ENCODE data around the gene PPP1R12B.
"Not testable (repeated sequence)": the region's sequence is repeated elsewhere in the genome, so short reads cannot be mapped to it uniquely, and the experiment has no call there.

The PPP1R12B gene

DNA sequence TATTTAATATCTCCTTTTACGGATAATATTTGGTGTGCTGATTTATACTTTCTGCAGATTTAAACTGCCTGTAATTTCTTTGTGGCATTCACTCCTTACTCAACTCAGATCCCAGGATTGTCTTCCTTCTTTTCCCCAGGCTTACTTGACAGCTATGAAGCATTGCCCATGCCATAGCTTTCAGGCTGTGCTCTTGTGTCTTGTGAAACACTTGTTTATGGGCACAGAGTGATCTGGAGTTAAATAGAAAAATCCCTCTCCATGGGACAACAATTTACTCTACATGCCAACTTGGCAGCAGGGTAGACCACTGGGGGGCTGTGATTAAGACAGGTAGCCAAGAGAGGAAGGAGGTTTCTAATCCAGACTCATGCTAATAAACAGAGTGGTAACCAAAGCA, 57.4 kb downstream of the PPP1R12B start:
- DNase-seq: no peak

DNA sequence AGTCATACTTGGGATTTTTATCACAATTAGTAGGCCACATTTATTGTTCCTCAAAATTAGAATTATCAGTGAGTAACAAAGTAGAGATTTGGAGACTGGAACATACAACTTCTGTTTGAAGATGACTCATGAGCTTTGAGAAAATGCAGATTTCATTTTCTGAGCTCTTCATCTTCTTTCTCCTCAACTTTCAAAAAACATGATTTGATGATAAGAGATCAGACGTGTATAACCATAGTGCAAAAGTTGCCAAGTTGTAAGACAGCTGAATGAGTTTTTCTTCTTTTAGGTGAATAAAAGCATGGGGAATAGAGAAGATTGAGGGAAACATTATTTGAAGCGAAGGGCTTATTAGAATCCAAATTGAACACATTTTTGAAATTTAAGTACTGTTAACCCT, 58.4 kb downstream of the PPP1R12B start:
- DNase-seq: not testable (repeated sequence)

DNA sequence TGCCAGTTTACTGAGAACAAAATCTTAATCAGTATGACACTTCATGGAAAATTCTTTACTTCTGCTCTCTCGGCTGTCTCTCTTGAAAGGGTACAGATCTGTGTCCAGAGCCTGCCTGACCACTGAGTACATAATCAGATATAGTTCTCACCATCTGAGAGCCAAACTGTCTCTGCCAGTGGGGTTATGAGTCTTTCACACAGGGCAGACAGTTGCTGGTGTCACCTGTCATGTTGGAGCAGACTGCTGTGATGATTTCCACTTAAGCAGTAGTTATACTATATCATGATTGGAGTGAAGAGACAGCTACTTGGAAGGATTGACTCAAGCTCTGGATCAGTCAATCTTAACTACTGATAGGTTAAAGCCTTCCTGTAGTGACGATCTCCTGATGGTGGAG, 58.9 kb downstream of the PPP1R12B start:
- DNase-seq: not testable (repeated sequence)

DNA sequence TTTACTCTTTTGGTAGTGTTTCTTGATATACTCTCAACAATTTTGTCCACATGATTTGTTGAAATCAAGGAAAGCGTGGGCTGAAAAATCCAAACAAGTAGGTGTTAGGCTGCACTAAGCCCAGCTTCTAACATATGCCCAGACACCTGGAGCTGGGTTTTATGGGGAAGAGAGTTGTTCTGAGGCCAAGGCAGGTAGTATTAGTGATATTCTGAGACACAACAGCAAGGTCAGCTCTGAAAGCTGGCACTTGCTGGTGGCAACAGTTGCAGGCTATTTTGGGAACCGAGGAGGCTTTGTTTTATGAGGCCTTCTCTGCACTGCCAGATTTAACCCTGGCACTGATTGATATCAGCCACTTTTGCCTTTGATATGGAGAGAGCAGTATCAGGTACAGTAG, 61.8 kb downstream of the PPP1R12B start:
- DNase-seq: not testable (repeated sequence)

DNA sequence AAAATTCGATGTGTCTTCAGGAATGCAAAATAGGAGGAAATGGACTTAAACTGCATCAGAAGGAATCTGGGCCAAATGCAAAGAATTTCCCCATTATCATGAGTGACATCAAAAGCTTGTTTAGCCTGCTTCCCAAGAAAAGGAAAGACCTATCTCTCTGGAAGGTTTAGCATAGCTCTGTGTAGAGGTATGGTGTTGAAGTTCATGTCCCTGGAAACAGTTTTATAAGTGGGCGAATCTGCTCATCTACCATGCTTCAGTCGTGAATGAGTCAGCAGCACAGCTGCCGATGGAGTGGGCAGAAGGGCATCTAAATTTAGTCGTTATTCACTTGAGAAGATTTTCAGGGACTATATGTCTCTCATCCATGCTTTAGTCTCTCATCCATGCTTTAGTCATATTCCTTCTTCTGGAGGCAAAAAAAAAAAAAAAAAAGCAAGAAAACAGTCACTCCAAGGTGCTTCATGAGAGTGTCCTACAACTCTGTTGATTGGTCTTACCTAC, 62.4 kb downstream of the PPP1R12B start:
- DNase-seq: not testable (repeated sequence)

DNA sequence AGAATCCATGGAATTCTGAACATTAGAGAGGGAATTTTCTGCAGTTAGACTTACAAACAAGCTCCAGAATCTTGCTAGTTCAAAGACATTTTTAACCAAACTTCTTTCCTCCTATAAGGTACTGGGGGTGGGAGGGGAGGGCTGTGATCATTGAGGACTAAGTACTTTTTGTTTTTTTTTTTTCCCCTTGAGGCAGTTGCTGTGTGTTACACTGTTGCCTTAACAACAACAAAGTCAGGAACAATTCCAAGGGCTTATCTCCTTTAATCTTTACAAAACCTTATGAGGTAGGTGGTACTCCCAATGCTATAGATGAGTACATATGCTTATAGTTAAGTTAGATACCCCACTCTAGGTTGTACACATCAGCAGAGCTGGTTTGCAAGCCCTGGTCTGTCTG, 62.9 kb downstream of the PPP1R12B start:
- DNase-seq: no peak

DNA sequence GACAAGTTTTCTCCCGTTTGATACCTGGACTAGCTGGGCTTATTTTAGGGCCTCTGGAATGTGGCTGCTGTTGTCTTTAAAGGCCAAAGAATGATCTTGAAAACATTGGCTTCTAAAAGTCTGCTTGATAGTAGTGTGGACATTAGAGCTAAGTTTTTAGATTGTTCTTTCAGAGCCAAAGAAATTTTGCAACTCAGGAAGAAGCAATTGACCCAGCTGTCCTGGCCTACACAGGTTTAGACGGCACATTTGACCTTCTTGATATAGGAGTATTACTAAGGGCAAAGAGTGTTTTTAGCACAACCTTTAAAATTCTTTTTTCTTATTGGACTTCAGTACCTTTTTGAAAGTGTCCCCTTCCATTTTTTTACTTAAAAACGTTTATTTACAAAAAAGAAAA, 63.9 kb downstream of the PPP1R12B start:
- DNase-seq: not testable (repeated sequence)

DNA sequence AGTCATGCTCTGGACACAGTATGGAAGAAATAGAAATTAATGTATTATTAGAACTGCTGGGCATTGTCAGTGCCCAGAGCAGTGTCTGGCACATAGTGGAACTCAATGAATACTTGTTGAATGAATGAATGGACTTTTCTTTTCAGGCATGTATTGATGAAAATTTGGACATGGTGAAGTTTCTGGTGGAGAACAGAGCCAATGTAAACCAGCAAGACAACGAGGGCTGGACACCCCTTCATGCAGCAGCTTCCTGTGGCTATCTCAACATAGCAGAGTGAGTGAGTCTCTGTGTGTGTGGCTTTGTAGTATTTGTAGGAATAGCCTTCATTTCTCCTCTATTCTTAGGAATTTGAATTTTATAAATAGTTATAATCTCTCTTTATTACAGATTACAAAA, 68.1 kb downstream of the PPP1R12B start:
- no peak for DNase-seq

DNA sequence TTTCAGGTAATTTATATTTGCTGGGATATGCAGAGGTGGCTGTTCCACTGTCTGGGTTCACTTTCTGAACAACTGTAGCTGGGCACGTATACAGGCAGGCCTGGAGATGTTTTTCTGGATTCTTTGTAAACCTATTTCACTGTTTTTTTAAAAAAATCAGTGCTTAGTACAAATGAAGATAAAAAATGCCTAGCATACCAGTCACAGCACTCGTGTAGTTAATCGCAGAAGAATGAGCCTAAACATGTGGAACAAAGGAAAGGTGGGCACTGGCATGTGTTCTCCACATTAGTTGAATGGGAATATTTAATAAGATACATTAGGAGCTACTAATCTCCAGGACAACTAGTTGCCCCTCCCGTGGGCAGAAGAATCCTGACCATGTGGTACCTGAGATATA, 68.6 kb downstream of the PPP1R12B start:
- DNase-seq: not testable (repeated sequence)

DNA sequence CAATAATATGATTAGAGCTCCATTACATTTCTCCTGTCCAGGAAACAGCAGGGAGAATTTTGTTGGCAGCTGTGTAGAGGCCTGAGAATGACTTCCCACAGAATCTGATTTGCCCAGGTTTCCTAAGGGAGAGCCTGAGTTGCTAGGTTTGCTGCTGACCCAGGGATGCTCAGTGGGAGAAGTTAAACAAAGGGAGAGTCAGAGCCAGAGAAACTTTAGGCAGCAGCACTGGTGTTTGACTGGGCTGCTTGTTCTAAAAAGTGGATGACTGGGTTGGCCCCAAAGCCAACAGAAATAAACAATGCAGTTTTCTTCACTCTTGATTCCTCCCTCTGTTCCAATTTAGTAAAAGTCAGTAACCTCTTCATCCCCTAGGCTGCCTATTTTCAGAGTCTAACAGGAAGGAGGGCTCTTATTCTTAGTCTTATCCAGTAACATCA, 69.3 kb downstream of the PPP1R12B start:
- DNase-seq: not testable (repeated sequence)

DNA sequence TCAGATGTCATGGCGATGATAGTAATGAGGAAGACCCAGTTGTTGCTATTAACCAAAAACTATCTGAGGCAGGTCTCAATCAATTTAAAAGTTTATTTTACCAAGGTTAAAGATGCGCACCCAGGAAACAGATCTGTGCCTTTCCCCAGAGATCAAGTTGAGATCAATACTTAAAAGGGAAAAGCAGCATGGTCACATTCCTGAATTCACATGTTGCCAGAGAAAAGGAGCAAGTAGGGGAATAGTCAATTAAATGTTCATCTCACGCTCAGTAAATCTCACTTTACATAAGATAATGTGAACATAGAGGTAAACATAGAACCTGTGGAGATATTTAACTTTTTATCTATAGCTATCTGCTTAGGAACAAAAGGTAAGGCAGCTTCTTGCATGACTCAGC, 71.2 kb downstream of the PPP1R12B start:
- not testable (repeated sequence) for DNase-seq

DNA sequence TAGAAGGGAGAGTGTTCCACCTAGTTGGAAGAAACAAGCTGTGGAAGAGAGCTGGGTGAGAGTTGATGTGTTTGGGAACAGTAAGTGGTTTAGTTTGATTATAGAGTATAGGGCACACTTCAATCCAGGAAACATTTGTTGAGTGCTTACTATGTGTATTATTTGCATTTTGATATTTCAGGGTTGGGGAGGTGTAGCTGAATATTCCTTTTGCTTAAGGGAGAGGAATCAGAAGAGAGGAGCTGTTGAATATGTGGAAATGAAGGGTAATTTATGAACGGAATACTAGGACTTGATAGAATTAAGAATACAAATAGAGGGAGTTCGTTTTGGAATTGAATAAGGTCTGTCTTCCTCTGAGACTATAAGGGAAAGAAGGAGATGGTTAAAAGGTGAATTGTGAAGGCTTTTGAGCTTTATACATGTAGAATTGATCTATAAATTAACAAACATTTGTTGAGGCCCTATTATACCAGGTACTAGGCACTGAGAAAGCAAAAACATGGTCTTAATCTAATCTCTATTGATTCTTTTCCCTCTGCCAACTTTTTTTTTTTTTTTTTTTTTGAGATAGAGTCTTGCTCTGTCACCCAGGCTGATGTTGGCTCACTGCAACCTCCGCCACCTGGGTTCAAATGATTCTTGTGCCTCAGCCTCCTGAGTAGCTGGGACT, 72.1 kb downstream of the PPP1R12B start:
- not testable (repeated sequence) for DNase-seq

DNA sequence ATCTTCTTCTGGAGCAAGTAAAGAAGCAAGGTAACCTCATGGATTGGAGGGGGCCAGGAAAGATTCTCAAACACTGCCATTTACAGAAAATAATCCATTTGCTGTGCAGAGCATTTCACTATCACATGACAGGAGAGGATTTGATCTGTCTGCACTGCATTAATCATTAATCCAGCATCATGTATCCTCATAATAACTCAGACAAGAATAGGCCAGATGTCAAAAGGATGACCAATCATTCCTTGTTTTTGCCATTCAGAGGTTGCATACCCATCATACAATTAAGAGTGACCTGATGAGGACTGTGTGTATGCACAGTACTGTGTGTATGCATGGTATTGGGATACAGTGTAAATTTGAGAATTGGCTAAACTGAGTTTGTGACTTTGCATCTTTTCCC, 74.2 kb downstream of the PPP1R12B start:
- DNase-seq: not testable (repeated sequence)

DNA sequence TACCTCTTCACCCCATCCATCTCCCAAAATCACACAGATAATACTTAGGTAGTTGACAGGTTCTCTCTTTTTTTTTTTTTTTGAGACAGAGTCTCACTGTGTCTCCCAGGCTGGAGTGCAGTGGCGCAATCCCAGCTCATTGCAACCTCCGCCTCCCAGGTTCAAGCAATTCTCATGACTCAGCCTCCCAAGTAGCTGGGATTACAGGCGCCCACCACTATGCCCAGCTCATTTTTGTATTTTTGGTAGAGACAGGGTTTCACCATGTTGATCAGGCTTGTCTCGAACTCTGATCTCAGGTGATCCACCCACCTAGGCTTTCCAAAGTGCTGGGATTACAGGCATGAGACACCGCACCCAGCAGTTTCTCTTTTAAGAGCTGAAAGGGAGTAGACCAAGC, 75.8 kb downstream of the PPP1R12B start:
- not testable (repeated sequence) for DNase-seq

DNA sequence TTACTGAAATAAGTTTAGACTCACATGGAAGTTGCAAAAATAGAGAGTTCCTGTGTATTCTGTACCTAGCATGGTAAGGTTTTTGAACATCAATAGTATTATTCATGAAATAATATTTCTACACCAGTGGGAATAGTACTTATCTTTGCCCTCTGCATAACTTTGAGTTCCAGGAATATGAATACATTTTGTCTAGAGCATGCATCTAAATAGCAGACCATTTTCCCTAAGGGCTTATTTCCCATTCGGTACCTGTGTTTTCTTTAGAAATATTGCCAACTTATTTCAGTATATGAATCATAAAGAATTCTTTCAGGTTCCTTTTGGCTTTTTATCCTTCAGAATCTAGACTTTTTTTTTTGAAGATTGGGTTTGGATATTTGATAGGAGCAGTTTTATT, 81.6 kb downstream of the PPP1R12B start:
- not testable (repeated sequence) for DNase-seq

DNA sequence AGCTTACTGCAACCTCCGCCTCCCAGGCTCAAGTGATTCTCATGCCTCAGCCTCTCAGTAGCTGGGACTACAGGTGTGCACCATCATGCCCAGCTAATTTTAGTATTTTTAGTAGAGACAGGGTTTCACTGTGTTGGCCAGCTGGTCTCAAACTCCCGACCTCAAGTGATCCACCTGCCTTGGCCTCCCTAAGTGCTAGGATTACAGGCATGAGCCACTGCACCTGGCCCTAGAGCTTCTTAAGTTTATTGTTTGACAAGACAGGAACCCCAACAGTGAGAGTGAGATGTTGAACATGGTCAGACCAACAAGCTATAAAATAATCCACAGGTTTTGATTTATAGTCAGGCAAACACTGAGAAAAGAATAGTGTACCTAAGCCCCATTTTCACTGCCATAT, 83.8 kb downstream of the PPP1R12B start:
- DNase-seq: not testable (repeated sequence)

DNA sequence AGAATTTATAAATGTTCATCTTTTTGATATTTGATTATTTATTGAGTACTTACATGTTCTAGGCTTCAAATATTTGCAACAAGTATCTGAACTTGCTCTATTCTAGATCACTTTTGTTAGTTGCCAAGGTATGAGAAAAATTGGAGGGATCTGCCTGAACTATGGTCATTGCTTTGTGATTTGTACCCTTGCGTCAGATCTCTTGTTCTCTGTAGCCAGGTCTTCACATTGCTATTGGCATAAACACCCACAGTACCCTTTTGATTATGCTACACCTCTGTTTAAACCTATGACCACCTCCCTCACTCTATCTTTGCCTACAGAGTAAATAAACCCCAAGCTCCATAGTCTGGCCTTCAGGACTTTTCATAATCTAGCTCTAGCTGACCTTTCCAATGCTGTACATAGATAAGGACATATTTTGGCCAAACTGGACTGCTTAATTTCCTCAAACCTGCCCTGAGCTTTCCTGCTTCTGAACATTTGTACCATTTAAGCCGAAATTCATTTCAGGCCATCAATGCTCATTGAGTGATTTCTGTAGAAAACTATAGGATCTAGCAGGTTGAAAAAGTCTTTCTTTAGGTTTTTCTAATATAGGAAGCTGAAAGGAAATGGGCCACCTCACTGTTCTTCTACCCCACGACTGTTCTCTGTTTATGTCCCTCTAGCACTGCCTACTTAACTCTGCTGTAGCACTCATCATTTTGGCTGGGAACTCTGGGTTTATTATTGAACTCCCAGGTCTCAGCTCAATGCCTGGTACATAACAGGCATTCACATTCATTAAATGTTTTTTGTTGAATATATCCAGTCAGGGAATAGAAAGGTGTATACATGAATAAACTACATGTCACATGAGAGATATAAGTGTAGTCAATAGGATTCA, 84.9 kb downstream of the PPP1R12B start:
- DNase-seq: no peak

DNA sequence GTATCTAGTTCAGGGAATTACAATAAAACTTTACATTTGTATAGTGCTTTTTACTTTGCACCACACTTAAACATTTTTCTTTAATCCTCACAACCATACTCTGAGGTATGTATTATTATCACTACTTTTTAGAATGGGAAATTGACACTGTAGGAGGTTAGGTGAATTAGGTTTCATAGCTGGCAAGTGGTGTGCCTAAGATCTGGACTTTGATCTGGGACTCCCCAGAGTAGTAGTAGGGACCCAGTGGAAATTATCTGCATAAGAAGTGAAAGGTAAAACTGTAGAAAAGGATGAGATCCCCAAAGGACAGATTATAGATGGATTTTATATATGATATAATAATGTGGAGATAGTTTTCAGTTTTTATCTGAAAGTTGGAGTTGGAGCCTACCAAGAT, 85.6 kb downstream of the PPP1R12B start:
- no peak for DNase-seq

DNA sequence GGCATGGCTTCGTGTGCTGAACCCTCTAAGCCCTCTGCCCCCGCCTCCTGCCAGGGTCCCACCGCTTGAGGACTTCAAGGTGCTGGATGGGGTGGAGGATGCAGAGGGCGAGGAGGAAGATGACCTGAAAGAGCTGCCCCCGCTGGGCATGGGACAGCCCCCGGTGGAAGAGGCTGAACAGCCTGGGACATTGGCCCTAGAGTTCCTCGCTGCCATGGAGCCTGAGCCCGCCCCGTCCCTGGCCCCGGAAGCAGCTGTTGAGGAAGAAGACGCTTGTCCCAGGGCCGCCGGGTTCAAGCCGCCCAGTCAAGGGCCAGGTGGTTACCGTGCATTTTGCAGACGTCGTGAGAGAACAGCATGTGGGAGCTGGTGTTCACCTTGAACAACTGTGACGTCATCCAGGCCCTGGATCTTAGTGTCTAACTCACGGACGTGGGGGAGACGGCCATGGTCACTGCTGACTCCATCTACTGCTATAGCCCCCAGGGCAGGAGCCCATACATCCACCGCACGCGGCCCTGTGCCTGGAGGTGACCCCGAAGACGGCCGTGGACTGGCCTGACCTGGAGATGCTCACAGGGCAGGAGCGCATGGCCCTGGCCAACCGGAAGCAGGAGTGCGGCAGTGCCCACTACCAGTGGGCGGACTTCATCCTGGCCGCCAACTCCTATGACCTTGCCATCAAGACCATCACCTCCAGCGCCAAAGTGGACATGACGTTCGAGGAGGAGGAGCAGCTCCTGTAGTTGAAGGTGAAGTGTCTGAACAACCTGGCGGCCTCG, 90.1 kb downstream of the PPP1R12B start:
- no peak for DNase-seq

DNA sequence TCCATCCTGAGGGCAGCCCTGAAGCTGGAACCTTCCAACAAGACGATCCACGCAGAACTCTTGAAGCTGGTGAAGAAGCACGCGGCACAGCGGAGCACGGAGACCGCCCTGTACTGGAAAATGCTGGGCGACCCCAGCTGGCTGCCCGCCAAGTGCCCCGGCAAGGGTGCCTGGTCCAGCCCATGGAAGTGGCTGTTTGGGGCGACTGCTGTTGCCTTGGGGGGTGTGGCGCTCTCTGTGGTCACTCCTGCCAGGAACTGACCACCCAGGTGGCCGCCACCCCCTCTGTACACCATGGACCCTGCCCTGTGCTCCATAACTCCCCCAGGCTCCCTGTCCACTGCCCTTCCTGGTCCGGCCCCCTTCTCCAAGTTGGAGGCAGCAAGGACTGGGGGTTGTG, 90.8 kb downstream of the PPP1R12B start:
- DNase-seq: no peak

DNA sequence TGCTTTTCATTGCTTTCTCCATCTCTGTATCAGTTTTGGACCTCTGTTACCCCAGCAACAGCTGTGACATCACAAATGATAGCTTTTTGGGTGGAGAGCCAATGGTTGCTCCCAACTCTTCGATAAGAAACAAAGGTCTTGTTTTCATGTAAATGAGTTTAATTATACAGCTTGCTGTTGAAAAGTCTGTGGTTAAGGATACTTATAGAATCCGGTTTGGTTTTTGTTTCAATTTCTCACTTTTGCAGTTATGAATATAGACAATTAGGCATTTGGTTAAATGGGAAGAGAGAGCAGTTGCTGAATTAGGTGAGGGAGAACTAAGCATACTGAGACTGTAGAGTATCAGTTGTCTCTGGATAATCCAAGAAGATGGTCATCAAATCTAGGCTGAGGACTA, 99.6 kb downstream of the PPP1R12B start:
- not testable (repeated sequence) for DNase-seq

DNA sequence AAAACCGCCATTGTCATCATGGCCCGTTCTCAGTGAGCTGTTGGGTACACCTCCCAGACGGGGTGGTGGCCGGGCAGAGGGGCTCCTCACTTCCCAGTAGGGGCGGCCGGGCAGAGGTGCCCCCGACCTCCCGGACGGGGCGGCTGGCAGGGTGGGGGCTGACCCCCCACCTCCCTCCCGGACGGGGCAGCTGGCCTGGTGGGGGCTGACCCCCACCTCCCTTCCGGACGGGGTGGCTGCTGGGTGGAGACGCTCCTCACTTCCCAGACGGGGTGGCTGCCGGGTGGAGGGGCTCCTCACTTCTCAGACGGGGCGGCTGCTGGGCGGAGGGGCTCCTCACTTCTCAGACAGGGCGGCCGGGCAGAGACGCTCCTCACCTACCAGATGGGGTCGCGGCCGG, 103.1 kb downstream of the PPP1R12B start:
- DNase-seq: not testable (repeated sequence)

DNA sequence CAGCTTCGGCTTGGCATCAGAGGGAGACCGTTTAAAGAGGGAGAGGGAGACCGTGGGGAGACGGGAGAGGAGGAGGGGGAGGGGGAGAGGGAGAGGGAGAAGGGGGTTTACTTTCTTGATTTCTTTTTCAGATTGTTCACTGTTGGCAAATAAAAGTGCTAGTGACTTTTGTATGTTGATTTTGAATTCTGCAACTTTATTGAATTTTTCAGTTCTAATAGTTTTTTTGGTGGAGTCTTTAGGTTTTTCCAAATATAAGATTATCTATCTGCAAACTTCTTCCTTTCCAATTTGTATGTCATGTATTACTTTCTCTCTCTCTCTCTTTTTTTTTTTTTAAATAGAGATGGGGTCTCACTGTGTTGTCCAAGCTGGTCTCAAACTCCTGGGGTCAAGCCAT, 104.0 kb downstream of the PPP1R12B start:
- no peak for DNase-seq
